Stimulated activated CD8-positive, alpha-beta memory T cell treated with anti-CD3 and anti-CD28 coated beads, Interleukin-4, amount 100 ng/mL, for 24 hours (primary cell): ENCODE data around the gene LYZL1.
"Not testable (repeated sequence)": the region's sequence is repeated elsewhere in the genome, so short reads cannot be mapped to it uniquely, and the experiment has no call there.

Experiments used
- DNase-seq: peaks from one replicate; pipeline ENCODE4 v3.0.0-alpha.2; 2020; ENCODE audit warnings: low read depth

Gene LYZL1

DNA sequence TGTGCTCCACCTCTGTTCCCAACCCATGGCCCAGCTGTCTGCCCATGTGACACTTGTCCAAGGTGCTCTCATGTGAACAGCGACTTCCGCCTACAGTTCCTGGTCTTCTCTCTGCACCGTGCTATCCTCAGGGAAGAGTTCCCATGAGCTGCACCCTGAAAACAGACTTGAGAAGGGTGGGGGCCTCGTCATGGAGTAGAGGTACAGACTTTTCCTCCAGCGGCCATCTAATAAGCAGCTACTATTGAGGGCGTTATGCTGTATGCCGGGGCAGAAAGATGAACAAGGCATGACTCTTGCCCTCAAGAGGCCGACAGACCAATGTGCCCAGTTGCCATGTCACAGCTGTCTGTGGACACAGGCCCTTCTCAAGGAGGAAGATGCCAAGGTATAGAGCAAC, 25.4 kb upstream of the LYZL1 start:
- DNase-seq = no peak

GRCh38 chr10:29265210-29265768, 23.6 kb upstream of the LYZL1 start:
- no peak for DNase-seq

- no peak for DNase-seq
These were observed 22.2 kb upstream of the LYZL1 start for GRCh38 chr10:29266641-29267040.

- DNase-seq = no peak
These were observed 20.9 kb upstream of the LYZL1 start for GRCh38 chr10:29268011-29268410.

- DNase-seq = no peak
These were observed 19.4 kb upstream of the LYZL1 start for GRCh38 chr10:29269486-29269885.

GRCh38 chr10:29270883-29271282, 18.0 kb upstream of the LYZL1 start:
- no peak for DNase-seq

- DNase-seq = no peak
These were observed 17.0 kb upstream of the LYZL1 start for GRCh38 chr10:29271877-29272276.

GRCh38 chr10:29273478-29273877, 15.4 kb upstream of the LYZL1 start:
- DNase-seq = no peak

- no peak for DNase-seq
These were observed 12.5 kb upstream of the LYZL1 start for GRCh38 chr10:29276251-29276850.

- no peak for DNase-seq
These were observed 11.6 kb upstream of the LYZL1 start for GRCh38 chr10:29277296-29277695.

DNA sequence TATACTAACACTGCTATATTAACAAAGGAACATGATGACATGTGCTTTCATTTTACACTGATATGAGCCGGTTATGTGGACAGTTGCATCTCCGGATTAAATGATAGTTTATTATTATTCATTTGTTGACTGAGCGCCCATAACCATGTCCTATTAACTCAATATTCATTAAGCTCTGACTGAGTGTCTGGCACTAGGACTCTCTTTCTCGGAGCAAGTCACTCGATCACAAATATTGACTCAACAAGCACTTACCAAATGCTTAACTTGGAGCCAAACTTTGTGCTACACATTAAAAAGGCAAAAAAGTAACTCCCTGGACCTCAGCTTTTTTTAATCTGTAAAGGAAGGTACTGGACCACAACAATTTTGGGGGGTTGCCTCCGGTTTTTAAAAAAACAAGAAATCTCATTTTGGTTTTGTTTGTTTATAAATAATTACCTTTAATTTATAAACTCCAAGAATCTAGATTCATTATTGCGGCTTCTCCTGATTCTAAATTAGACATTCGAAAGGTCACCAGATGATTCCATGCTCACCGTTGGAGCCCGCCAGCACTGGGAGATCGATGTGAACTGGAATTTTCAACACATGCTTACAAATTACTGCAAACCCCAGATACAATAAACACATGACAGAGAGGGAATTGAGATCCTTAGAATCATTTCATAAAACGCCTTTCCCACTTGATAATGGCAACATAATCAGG, 8.9 kb upstream of the LYZL1 start:
- DNase-seq = no peak

DNA sequence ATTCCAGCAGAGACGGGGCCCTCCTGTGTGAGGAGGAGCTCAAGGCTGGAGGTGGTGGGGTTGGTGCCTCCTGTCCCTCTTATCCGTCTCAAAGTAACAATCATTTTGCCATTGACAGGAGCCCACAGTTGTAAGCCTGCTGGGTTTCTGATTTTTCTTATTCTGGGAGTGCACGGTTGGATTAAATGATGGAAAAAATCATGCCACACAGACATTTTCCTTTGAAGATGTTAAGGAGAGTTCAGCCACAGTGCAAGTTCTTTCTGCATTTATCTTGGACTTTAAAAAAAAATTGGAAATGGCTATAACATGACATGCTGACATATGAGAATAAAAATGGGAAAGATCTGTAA, 8.4 kb upstream of the LYZL1 start:
- DNase-seq = no peak

GRCh38 chr10:29285624-29286051, 3.2 kb upstream of the LYZL1 start:
- DNase-seq = no peak

DNA sequence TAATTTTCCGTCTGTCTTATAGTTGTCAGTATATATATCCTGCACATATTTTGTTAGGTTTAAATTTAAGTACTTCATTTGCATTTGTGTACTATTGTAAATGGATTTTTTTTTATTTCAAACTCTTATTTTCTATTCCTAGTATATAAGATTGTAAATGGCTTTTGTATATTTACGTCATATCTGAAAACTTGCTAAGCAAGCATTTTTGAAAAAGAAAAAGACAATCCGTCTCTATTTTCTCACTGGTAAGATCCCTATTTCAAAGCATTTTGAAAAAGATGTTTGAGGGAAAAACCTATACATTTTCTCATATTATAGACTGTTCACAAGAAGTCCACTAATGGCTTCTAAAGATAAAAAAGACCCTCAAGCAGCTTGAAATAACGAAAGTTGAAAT, 1.2 kb upstream of the LYZL1 start:
- DNase-seq = no peak

- not testable (repeated sequence) for DNase-seq
These were observed 2.7 kb downstream of the LYZL1 start for GRCh38 chr10:29291561-29291960.

DNA sequence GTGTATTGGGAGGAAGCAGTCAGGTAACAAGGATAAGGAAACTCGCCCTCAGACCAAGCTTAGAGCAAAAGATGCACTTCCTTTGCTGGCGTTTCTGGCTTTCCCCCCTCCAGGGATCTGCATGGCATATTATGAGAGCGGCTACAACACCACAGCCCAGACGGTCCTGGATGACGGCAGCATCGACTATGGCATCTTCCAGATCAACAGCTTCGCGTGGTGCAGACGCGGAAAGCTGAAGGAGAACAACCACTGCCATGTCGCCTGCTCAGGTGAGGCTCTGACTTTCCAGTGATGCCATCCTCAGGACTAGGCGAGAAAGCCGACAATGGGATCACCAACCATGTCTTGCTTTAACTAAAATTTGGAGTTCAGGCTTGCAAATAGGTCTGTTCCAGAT, 3.5 kb downstream of the LYZL1 start:
- not testable (repeated sequence) for DNase-seq

DNA sequence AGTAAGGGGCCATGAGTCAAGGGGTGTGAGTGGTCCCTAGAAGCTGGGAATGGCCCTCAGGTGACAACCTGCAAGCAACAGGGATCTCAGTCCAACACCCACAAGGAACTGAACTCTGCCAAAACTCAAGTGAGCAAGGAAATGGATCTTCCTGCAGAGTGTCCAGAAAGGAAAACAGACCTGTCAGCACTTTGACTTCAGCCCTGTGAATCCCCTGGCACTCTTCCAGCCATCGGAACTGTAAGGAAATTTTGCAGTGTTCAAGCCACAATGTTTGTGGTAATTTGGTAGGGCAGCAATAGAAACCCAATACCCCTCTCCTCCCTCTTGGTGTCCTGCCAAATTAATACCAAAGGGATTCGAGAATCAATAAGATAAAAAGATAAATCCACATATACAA, 6.9 kb downstream of the LYZL1 start:
- no peak for DNase-seq

DNA sequence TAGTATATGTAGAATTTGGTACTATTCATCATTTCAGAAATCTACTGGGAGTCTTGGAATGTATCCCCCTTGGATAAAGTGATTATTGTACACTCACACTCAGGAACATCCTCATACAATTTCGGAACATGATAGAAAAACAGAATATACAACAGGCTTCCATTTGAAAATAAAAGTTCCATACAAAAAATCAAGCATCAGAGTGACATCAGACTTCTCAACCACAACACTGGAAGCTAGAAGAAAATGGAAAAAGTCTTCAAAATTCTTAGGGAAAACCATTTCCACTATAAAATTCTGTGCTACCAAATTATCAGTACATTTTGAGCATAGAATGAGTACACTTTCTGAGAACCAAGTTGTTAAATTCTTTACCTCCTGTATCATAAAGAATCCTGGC, 8.8 kb downstream of the LYZL1 start:
- DNase-seq = no peak

DNA sequence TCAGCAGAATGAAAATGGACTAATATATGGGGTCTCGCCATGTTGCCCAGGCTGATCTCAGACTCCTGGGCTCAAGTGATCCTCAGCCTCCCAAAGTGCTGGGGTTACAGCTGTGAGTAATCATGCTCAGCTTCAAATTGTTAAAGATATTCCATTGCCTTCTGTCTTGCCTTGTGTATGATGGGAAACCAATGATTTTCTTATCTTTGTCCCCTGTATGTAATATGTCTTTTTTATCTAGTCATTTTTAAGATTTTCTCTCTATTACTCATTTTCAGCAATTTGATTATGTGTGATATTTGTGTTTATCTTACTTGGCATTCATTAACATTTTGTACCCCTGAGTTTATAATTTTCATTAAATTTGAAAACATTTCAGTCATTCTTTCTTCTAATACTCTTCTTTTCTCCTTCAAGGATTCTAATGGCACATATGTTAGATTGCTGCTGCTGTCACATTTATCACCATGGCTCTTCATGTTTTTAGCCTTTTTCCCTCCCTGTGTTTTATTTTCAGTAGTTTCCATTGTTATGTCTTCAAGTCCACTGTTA, 12.6 kb downstream of the LYZL1 start:
- no peak for DNase-seq

- DNase-seq = no peak
These were observed 13.6 kb downstream of the LYZL1 start for GRCh38 chr10:29302499-29302898.

DNA sequence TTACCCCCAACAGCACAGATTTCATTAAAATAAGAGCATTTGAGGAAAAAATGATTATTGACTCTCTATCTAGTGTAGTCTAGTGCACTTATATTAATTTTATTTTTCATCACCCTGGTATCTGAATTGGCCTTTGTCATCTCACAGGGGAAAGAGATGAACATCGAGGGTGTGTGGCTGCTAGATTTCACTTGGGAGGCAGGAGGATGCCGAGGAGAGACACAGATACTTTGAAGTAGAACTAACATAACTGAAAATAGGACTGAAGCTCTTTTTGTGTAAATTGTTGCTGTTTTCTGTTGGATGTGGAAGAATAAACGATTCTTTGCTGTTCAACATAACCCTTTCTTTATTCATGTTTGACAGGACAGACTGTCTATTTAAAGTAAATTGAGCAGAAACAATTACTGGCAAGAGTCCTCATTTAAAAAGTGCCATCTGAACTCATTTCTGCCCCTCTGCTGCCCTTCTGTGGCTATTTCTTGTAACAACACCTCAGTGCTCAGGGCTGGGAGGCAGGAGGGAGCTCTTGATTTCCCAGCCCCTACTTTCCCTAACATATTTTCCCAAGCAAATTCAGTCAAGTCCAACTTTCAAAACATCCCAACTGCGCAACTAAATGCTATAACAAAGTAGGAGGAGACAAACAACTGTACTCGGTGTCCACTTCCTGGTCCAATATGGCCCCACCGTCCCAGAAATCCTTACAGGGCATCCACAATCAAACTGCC, 15.6 kb downstream of the LYZL1 start:
- no peak for DNase-seq

- no peak for DNase-seq
These were observed 16.1 kb downstream of the LYZL1 start for GRCh38 chr10:29304995-29305335.

DNA sequence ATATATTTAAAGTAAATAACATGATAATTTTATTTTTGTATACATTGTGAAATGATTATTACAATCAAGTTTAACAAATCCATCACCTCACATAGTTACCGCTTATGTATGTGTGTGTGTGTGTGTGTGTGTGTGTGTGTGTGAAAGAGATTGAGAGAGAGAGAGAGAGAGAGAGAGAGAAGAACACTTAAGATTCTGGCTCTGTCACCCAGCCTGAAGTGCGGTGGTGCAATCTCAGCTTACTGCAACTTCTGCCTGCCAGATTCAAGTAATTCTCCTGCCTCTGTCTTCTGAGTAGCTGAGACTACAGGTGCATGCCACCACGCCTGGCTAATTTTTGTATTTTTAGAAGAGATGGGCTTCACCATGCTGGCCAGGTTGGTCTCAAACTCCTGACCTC, 17.8 kb downstream of the LYZL1 start:
- no peak for DNase-seq
